Measurements from ENCODE around the gene POFUT2.
A peak's percentile ranks its signal among the peaks of the same experiment; 100 is the strongest.

Gene POFUT2

DNA sequence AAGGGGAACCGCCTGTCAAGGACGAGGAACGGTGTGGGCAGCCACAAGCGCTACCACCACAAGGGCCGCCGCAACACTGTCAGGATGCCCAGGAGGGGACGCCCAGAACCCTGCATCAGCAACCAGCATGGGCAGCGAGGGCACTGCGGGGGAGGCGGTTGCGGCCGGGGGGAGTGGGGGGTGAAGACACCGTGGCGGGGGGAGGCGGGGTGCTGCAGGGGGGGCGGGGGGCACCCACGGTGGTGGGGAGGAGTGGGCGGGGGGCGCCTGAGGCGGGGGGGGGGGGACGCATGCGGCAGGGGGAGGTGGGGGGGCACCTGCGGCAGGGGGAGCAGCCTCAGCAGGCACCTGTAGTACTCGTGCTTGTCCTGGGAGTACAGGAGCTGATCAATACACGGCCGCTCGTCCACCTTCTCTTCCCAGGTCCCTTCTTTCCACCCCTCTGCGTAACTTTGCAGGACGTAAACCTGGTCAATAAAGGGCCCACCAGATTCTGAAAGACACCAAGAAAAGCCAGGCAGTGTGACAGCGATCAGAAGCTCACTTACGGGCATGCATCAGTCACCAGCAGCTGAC is 4.6 kb downstream of the POFUT2 start:
- peak; percentile 22 for DNase-seq (ENCODE audit: low spot score)

- DNase-seq (ENCODE audit: low spot score) = peak; percentile 26
These were observed 5.2 kb downstream of the POFUT2 start for GRCh38 chr21:45282283-45283034.

GRCh38 chr21:45281411-45282282 is 6.0 kb downstream of the POFUT2 start:
- DNase-seq (ENCODE audit: low spot score) = peak; percentile 67

- DNase-seq (ENCODE audit: low spot score) = no peak
These were observed 6.7 kb downstream of the POFUT2 start for GRCh38 chr21:45280969-45281368.

DNA sequence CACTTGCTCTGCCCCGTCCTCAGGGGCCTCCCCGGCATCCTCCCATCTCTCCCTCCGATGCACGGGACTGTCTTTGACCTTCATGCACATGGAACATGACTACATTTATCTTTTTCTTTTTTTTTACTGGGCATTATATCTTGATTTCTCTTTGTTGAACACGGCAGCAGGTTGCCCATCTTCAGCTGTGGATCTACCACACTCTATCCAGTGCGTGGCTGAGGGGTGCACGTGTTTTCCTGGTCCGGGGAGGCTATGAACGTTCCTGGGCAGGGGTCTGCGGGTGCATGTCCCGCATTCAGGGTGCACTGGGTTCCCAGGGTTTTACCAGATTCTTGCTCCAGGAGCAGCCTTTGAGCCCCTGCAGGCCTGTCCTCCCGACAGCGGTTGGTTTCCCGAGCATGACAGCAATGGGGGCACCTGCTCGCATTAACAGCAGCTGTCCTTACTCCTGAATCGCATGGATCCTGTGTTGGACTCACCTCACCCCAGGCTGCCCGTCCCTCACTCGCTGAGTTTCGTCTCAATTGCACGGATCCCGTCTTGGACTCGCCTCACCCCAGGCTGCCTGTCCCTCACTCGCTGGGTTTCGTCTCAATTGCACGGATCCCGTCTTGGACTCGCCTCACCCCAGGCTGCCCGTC is 7.4 kb downstream of the POFUT2 start:
- DNase-seq (ENCODE audit: low spot score) = peak; percentile 52

DNA sequence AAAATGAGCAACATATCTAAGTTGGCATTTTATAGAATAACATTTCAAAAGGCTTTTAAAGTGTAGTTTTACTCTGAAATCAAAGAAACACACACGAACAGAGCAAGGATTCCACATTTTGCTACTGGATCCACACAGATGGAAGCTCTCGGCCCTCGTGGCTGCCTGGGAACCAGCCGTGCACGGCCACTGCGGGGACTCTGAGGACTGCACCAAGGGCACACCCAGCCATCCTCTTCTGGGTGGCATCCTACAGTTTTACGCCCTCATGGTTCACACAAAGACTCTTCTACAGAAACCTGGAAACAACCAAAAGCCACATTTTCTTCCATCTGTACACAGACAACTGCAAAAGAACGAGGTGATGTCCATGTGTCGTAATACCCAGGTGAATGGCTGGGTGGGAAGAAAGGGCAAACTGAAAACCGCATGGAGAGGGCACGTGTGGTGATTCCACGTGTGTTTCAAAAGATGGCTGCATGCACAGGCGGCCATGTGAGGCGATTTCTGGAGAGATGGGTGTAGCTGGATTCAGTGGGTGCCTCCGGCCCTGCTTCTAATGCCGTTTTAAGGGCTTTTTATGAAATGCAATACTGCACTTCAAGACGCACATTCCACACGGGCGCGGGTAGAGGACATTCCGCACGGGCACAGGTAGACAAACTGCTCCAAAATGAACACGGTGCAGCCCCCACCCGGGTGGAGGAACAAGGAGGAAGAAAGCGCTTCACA is 8.1 kb downstream of the POFUT2 start:
- peak; percentile 25 for DNase-seq (ENCODE audit: low spot score)

DNA sequence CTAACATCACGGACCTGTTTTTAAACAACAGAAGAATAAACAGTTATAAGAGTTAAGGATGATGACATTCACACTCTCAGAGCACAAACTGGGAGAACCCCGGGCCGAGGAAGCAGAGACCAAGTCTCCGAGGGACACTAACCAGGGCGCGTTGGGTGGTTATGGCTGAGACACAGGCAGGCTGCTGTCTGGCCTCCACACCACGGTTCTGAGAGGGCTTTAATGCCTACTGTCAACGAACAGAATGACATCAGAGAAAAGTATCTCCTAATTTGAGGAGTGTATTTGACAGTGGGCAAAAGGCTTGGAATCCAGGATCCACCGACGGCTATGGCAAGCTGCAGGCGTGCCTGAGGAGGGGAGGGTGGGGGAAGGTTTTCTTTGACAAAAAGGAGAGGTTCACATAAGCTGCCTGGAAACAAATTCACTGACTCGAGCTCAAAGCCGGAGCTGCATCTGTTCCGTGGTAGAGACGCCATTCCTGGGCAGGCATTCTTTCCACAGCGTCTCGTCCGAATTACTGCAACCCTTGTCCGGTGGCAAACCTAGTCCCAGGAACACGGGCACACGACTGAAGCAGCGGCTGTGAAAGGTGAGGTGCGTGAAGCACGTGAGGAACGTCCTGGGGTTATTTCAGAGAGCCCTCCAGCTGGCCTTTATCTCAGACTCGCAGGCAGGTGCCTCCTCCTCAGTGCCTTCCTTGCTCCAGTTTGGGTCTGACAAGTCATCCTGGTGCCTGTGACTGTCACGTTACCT is 9.4 kb downstream of the POFUT2 start:
- peak; percentile 31 for DNase-seq (ENCODE audit: low spot score)

DNA sequence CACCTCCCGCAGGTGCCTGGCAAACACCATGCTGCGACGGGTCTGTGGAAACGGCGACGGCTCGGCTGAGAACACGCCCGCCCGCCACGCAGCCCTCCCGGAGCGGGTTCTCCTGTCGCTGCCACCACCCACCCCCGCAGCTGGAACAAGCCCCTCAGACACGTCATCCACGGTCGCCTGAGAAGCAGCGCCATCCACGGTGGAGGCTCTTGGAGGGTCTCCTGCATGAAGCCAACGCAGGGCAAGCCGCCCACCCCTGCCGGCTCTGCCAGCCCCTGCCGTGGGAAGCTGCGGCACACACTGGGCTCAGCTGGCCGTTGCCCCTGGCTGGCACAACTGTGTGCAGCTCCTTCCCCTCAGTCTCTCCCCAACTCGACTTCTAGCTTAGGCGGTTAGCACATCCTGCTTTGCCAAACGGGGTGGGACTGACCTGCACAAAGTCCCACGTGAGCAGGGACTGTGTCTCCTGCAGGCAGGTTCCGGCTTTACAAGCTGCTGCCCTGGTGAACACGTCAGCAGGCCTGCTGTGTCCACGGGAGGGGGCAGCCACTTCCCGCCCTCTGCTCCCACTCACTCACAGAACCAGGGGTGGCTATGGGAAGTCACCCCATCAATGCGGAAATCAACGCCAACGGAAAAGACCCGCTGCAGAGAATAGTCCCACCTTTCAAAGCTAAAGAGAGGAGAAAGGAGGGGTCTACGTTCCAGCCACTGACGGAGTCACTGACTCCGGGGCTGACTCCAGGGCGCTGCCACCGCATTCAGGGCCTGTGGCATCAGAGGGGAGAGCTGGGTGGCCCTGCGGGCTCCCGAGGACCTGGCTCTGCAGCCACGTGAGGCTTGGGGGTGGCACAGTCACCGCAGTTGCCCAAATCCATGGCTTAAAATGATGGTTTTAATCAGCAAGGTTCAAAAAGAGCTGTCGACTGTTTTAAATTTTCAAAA is 10.3 kb downstream of the POFUT2 start:
- DNase-seq (ENCODE audit: low spot score) = peak; percentile 54

DNA sequence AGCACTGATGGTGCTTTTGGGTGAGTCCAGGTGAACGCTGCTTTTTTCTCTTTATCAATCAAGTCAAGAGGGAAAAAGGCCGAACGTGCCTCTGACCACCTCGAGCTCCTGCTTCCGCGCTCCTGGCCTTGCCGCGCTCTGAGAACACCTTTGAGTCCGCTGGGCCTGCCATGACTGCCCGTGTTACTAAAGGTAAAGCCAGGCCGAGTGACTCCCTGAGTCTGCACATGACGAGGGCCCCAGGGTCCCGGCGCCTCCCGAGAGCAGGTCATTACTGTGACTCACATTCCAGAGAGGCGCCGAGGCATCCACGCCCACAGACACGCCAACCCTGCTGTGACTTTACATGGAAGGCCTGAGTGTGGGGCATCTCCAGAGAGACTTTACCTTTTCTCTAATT is 11.1 kb downstream of the POFUT2 start:
- peak; percentile 53 for DNase-seq (ENCODE audit: low spot score)

- DNase-seq (ENCODE audit: low spot score) = peak; percentile 38
These were observed 17.3 kb downstream of the POFUT2 start for GRCh38 chr21:45270306-45270821.

DNA sequence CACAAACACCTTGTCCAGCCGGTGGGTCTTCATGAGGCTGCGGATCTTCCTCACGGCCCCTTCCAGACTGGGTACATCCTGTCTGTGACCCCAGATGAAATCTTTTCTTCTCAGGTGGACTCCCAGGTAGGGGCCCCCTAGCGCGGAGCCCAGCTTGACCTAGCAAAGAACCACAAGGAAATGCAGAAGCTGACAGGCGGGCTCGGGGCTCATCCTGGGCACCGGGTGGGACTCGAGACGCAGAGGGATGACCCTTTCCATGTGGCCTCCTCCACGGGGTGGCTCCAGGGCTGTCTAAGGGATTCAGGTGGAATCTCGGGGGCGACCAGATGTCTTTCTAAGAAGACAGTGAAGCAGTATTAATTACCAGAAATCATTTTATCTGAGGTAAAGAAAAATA is 17.8 kb downstream of the POFUT2 start:
- DNase-seq (ENCODE audit: low spot score) = peak; percentile 17

- peak; percentile 49 for DNase-seq (ENCODE audit: low spot score)
These were observed 20.3 kb downstream of the POFUT2 start for GRCh38 chr21:45267390-45267760.

DNA sequence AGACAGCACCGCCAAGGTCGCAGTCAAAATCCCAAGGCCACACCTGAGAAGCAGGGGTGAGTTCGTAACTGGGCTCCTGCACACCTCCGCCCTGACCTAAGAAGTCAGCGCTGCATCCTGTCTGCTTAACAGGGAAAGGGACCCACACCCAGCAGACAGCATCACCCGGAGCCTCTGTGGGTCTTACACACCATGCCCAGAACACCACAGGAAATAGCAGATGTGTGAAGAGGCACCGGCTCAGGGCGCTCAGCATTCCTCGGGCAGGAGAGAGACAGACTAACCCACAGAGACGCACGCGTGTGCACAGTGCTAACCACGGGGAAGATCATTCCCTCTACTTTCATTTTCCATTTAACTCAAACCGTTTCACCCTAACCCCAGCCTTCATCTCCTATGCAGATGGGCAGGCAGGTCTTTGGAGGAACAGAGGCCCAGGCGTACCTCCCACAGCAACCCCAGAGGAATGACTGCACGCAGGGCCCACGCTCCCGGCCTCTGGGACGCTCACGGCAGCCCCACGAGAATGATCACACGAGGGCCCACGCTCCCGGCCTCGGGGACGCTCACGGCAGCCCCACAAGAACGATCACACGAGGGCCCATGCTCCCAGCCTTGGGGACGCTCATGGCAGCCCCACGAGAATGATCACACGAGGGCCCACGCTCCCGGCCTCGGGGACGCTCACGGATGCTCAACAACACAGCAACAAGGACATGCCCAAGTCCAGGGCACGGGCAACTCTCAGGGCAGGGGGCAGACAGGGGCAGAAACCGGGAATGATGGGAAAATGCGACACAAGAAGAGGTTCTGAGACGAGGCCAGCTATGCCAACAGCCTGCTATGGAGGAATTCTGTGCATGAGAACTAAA is 20.9 kb downstream of the POFUT2 start:
- DNase-seq (ENCODE audit: low spot score) = peak; percentile 45

DNA sequence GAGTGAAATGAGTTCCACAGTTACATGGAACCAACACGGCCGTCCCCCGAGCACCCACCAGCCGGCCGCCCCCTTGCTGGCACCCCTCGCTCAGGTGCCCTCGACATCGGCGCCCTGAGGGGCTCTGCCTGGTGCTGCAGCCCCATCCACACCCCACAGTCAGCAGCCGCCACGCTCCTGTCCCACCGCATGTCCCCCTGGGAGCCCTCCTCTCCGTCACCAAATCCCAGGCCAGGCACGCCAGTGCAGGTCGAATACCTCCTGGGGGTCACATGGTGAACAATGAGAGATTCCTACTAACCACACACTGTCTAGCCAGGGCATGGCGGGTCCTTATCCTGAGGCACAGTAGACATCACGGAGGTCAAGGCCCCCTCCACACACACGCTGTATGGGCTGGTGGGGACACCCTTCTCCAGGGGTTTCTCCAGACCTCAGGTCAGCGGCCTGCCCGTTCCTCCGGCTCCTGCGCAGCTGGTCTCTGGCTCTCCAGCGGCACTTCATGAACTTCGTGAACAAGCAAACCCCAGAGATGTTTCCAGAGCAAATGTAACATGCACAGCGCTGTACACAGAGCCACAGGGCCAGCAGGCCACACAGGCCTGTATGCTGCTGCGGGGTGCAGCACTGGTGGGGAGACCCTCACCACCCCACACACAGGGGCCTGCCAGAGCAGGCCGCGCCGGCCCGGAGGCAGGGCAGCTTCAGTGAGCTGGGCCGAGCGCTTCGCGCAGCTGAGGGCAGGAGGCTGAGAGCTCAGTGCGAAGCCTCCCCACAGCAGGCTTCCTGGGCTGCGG is 21.8 kb downstream of the POFUT2 start:
- DNase-seq (ENCODE audit: low spot score) = peak; percentile 46

DNA sequence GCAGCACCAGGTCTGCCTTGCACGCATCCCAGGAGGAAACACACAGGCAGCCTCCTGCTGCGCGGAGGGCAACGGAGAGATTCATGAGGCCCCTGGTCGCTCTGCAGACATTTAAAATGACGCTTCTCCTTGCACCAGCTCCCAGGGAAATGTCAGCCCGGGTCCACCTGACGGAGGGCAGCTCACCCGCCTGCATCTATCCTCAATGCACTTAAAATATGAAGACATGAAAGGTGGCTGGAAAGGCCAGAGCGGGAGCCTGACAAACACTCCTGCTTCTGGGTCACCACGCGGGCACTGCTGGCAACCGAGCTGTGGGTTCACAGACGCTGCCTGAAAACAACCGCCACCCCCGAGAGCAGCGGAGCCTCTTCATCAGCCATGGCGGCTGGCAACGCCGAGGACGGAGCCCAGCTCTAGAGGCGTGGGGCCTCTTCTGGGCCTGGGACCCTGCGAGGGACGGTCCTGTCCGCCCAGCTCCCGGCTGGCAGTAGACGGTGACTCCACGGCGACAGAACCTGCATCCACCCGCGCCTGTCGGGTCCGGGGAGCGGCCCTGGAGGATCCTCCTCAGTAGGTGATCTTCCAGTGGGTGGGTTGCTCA is 22.7 kb downstream of the POFUT2 start:
- DNase-seq (ENCODE audit: low spot score) = peak; percentile 38

GRCh38 chr21:45264146-45264911 is 23.4 kb downstream of the POFUT2 start:
- peak; percentile 60 for DNase-seq (ENCODE audit: low spot score)

Measured in left forelimb (tissue), 1 donor.